Parietal lobe (tissue), 2 donors: ENCODE results near the gene EMC8. TPM values are rescaled to one million over a fixed set of nuclear protein-coding genes. Genes with fewer than 3 reads are reported as not detected.

Experiments used
- small RNA-seq: library from RNA; depleted of rRNA; stranded (forward); fragments of <200 nt; gene quantifications from one replicate; pipeline ENCODE3, GENCODE V24; 2014; ENCODE audit warnings: low replicate concordance
- total RNA-seq: library from RNA; depleted of rRNA; stranded (reverse); fragments of >200 nt; gene quantifications from one replicate; pipeline ENCODE4 v1.2.3, GENCODE V29; 2014

The EMC8 gene
- total RNA-seq = 23.8 TPM

GRCh38 chr16:85799497-85800320 lies at the start of gene EMC8, which contains the start of gene COX4I1:
EMC8 (minus strand) TSS chr16:85799544; CDS start chr16:85799295, 249 bp downstream.
COX4I1 (plus strand) TSS chr16:85799695; CDS start chr16:85801206, 1,511 bp downstream.

DNA sequence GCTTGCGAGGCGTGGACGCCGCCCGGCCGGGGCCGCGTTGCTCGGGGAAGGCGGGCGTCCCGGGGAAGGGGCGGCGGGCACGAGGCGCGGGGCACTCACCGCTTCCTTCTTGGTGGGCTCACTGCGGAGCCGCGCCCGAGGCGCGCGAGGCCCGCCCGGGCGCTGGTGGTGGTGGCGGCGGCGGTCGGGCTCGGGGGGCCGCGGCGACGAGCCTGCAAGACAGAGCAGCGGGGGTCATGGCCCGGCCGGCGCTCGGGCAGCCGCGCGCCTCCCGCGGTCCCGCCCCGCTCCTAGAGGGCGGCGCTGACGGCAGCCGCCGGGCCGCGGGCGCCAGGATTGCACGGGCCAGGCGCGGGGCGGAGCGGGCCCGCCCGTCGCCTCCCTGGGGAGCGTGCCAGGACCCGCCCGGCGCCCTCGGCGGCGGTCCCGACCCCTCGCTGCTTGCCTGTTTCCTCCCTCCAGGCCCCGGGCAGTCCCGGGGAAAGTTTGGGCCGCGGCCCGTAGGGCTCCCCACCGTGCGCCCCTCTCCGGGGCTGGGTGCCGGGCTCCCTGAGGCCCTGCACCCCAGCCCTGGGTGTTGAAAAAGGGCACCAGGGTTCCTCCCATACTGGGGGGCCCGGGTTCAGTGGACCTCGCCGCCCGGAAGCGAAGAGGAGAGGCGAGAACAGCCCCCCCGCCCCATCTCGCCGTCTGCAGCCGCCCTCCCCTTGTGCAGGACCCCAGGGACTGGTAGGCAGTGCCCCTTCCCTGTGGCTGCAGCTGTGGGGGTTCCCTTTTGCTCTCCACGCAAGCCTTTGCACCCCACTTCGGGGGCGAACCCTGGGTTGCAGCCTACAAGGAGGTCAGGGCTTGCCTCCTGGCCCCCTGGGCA lies 48.3 kb downstream of the EMC8 start, which contains the start of gene C16orf74:
Gene C16orf74, minus strand, starts transcription at position 270 of the 871 bp plus-strand sequence. CDS start 15,879 bp downstream, outside the sequence.

Small RNA genes lying within 50 kb of the gene (small RNA-seq; reads per million reads assigned to genes)
- gene RNU1-103P = not detected

Other genes with a start within 250 kb of the EMC8 start
- gene GSE1, start 186.2 kb downstream of the EMC8 start, total RNA-seq = 108 TPM
- 7.5 TPM for gene GINS2, start 110.6 kb downstream of the EMC8 start, total RNA-seq
- 1.9 TPM for gene C16orf74, start 48.4 kb downstream of the EMC8 start, total RNA-seq
- 181 TPM for gene COX4I1, start 151 bp upstream of the EMC8 start, total RNA-seq
- 3.1 TPM for gene IRF8, start 99.6 kb upstream of the EMC8 start, total RNA-seq